HFF-Myc (cell line): ENCODE results near the gene TSPAN31.
"Not testable (repeated sequence)": the region's sequence is repeated elsewhere in the genome, so short reads cannot be mapped to it uniquely, and the experiment has no call there.

Source experiments
- DNase-seq: peaks from one replicate; pipeline ENCODE4 v3.0.0-alpha.2; 2011; ENCODE audit warnings: low read depth; ENCODE audit errors: extremely low read depth
- H3K4me3 ChIP-seq: replicated peaks from 2 replicates; pipeline ENCODE4 v1.5.1; 2011; ENCODE audit warnings: low read depth, mild to moderate bottlenecking, control low read depth, low read length
- TF ChIP-seq, protein P1 (sequence below): IDR thresholded peaks from 2 replicates; pipeline ENCODE4 v1.5.1; 2012; ENCODE audit warnings: mild to moderate bottlenecking, low read depth, low read length, control low read depth; ENCODE audit errors: missing control alignments

TSPAN31 gene

DNA sequence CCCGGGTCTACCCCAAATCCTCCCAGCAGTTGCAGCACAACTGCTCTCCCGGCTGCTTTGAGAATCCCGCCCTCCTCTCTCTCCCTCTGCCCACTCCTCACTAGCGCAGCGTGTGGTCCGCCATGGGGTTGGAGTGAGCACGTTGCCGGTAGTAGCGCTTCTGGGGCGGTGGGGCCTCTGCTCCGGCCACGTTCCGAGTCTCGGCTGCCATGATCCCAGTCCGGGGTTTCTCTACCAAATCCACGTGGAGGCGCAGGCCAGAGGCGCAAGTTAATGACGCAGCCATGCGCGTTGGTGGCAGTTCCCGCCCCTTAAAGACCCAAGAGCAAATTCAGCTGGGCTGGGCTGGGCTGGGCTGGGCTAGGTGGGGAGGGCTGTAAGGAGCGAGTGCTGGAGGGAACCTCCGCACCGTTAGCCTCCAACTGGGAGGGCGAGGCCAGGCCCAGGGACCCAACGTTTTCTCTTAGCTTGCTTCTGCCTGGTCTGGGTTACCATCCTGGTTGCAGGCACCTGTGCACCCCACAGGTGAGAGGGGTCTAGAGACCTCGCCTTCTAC is 27.1 kb downstream of the TSPAN31 start, which contains the start of gene METTL1:
Gene METTL1 (minus strand): TSS at position 233 of the 556 bp plus-strand sequence. CDS start 22 bp downstream, at position 211.
- TF ChIP-seq, protein P1, sequence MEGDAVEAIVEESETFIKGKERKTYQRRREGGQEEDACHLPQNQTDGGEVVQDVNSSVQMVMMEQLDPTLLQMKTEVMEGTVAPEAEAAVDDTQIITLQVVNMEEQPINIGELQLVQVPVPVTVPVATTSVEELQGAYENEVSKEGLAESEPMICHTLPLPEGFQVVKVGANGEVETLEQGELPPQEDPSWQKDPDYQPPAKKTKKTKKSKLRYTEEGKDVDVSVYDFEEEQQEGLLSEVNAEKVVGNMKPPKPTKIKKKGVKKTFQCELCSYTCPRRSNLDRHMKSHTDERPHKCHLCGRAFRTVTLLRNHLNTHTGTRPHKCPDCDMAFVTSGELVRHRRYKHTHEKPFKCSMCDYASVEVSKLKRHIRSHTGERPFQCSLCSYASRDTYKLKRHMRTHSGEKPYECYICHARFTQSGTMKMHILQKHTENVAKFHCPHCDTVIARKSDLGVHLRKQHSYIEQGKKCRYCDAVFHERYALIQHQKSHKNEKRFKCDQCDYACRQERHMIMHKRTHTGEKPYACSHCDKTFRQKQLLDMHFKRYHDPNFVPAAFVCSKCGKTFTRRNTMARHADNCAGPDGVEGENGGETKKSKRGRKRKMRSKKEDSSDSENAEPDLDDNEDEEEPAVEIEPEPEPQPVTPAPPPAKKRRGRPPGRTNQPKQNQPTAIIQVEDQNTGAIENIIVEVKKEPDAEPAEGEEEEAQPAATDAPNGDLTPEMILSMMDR, result no peak
- peak within 1 kb of the TSS; percentile 93 for H3K4me3 ChIP-seq
- peak; percentile 94 for DNase-seq

DNA sequence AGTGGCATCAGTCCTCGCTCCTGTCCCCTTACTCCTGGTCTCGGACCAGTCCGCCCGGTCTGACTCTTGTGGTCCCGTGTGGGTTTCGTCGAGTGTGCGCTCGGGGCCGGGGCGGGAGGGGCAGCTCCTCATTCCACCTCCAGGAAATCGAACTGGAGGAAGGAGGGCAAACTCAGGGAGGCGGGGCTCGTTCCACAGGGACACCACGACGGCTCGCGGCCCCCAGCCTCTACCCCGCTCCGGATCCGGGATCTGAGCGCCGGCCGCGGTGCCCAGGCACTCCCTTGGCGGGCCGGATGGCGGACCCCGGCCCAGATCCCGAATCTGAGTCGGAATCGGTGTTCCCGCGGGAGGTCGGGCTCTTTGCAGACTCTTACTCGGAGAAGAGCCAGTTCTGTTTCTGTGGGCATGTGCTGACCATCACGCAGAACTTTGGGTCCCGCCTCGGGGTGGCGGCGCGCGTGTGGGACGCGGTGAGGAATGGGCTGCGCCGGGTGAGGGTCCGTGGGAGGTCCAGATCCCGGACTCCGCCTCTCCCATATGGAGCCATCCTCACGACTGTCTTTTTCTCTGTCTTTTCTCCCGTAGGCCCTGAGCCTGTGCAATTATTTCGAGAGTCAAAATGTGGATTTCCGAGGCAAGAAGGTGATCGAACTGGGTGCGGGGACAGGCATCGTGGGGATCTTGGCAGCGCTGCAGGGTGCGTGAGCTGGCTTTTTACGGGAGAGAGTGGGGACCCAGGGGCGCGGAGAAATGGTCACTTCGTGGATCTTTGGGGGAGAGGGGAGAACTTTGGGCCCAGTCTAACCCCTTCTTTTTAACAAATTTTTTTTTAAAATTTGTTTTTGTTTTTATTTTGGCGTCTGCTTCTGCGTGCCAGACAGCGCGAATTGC is 27.8 kb downstream of the TSPAN31 start, which contains the start of gene EEF1AKMT3:
Gene EEF1AKMT3 (plus strand): TSS at position 186 of the 894 bp plus-strand sequence. CDS start 111 bp downstream, at position 297.
- TF ChIP-seq, protein P1, result no peak
- peak within 1 kb of the TSS; percentile 93 for H3K4me3 ChIP-seq
- DNase-seq, result no peak

DNA sequence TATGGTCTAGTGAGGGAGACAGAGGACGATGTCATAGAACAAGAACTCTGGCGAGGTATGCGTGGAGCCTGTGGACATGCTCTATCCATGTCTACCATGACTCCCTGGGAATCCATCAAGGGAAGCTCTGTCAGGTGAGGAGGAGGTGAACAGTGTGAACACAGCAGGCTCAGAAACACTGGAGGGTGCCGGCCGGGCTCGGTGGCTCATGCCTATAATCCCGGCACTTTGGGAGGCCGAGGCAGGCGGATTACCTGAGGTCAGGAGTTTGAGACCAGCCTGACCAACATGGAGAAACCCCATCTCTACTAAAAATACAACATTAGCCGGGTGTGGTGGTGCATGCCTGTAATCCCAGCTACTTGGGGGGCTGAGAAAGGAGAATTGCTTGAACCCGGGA is 29.8 kb downstream of the TSPAN31 start:
- not testable (repeated sequence) for H3K4me3 ChIP-seq, DNase-seq

DNA sequence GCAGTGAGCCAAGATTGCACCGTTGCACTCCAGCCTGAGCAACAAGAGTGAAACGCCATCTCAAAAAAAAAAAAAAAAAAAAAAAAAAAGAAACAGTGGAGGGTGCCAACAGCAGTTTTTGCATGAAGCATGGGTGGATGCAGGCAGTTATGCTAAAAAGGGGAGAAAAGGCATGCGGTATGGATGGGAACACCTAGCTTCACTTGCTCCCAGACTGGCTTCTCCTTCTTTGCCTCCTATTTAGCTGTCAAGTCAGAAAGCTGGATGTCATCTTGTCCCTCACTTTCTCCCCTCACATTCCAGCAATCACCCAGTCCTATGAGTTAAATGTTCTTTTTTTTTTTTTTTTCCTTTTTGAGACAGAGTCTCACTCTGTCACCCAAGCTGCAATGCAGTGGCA is 30.2 kb downstream of the TSPAN31 start:
- no peak for DNase-seq
- H3K4me3 ChIP-seq, result no peak overlapping the region
- TF ChIP-seq, protein P1, result no peak

DNA sequence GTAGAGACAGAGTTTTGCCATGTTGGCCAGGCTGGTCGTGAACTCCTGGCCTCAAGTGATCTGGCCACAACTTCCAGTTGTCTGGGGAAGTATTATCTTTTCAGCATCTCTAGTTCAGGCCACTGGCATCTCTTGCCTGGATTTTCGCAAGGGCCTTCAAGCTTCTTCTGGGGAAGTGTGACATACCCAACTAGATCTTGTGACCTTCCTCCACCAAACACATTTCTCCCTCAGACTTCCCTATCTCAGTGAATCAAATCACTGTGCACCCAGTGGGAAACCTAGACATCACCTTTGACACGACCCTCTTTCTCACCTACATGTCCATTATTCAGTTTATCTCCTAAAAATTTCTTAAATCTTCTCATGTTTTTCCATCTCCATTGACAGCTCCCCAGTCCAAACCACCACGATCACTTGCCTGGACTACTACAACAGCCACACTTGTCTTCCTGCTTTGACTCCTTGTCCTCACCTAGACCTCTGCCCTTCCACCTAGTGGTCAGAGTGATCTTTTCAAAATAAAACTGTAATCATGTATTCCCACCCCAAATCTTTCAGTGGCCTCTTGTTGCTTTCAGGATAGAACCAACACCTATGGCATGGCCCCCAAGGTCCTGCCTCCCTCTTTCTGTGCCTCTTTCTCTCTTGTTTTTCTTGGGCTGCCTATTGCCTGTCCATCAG is 30.9 kb downstream of the TSPAN31 start:
- TF ChIP-seq, protein P1, result no peak
- DNase-seq, result no peak
- no peak overlapping the region for H3K4me3 ChIP-seq

DNA sequence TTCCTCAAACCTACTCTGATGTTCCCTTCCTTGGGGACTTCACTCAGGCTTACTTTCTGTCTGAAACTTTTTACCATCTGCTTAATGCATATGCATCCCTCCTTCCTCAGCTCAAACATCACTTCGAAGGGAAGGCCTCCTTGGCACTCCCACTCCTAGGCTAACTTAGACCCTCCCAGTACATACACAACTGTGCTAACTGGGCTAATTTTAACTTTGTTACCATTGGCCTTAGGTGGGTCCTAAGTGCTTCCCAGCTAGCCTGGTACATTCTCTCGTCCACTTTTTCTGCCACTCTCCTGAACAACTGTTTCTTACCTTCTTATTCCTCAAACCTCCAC is 31.4 kb downstream of the TSPAN31 start:
- DNase-seq, result no peak
- TF ChIP-seq, protein P1, result no peak
- no peak overlapping the region for H3K4me3 ChIP-seq

DNA sequence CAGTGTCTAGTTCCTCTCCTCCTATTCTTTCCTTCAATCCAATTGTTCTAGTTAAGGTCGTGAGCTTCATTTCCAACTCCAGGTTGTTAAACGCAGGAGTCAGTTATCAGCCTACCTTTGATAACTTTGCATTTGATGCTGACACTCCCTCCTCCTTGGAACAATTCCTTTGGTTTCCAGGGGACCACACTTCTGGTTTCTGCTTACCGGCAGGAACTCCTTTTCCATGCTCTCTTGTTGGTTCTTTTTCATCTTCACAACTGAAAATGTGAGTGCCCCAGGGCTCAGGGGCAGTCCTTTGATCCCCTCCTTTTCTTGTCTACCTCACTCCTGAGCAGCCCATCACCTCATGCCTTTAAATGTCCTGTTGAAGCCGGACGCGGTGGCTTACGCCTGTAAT is 32.5 kb downstream of the TSPAN31 start:
- TF ChIP-seq, protein P1, result no peak
- no peak for DNase-seq
- H3K4me3 ChIP-seq, result no peak overlapping the region
